Measurements from ENCODE around the gene ARHGAP28. TPM values are rescaled to one million over a fixed set of nuclear protein-coding genes. Genes with fewer than 3 reads are reported as not detected.

Gene ARHGAP28
- polyA plus RNA-seq, 1 experiment = 5.3 TPM

DNA sequence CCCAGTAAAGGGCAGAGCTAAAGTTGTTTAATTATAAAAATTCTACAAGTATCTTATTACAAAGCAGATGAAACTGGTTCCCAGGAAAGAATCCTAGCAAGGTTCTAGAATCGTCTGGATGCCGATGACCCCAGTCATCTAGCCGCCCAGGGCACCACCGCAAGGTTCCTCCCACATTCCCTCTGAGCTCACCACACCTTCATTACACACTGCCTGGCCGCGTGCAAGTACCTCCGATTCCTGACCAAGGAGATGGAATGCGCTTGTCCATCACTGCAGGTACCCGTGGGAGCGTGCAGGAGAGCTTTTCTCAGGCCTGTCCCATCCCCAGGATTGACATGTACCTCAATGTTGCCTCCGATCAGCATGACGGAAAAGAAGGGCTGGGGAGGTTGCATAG is 229.6 kb downstream of the ARHGAP28 start:
- ChIA-PET POLR2A (no interaction called here), CTCF (no interaction called here)
- TF ChIP-seq, protein P1, sequence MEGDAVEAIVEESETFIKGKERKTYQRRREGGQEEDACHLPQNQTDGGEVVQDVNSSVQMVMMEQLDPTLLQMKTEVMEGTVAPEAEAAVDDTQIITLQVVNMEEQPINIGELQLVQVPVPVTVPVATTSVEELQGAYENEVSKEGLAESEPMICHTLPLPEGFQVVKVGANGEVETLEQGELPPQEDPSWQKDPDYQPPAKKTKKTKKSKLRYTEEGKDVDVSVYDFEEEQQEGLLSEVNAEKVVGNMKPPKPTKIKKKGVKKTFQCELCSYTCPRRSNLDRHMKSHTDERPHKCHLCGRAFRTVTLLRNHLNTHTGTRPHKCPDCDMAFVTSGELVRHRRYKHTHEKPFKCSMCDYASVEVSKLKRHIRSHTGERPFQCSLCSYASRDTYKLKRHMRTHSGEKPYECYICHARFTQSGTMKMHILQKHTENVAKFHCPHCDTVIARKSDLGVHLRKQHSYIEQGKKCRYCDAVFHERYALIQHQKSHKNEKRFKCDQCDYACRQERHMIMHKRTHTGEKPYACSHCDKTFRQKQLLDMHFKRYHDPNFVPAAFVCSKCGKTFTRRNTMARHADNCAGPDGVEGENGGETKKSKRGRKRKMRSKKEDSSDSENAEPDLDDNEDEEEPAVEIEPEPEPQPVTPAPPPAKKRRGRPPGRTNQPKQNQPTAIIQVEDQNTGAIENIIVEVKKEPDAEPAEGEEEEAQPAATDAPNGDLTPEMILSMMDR (IDR thresholded peaks at IDR 0.05; ENCODE audit: insufficient read depth, low read depth, low read length) = no peak
- H3K36me3 ChIP-seq (ENCODE audit: control insufficient read depth, insufficient read depth, low read length) = no peaks in the 10 kb centered on the region; the same call in 1 of the 2 replicates
- no peaks in the 10 kb centered on the region for H3K27me3 ChIP-seq (ENCODE audit: control insufficient read depth, insufficient read depth, low read length)
- H3K4me3 ChIP-seq (ENCODE audit: low read depth, low read length) = no peak overlapping the region
- DNase-seq (ENCODE audit: low read depth) = no peak

DNA sequence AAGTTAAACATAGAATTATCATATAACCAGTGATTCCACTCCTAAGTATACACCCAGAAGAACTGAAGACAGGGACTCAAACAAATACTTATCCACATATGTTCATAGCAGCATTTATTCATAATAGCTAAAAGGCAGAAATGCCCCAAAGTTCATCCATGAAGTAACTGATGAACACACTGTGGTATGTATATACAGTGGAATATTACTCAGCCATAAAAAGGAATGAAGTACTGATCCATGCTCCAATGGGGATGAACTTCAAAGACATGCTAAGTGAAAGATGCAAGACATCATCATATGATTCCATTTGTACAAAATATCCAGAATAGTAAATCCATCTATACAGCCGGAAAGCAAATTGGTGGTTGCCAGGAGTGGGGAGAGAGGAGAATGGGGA is 230.6 kb downstream of the ARHGAP28 start:
- ChIA-PET CTCF (interaction anchor here (1.2 kb wide), 1 partner anchor 18 kb away, joined by 3 read pairs; no protein-coding TSS in a partner anchor), POLR2A (no interaction called here)
- DNase-seq (ENCODE audit: low read depth) = no peak
- TF ChIP-seq, protein P1 (IDR thresholded peaks at IDR 0.05; ENCODE audit: insufficient read depth, low read depth, low read length) = no peak
- no peaks in the 10 kb centered on the region; the same call in 1 of the 2 replicates for H3K36me3 ChIP-seq (ENCODE audit: control insufficient read depth, insufficient read depth, low read length)
- no peak overlapping the region for H3K4me3 ChIP-seq (ENCODE audit: low read depth, low read length)
- H3K27me3 ChIP-seq (ENCODE audit: control insufficient read depth, insufficient read depth, low read length) = no peaks in the 10 kb centered on the region

DNA sequence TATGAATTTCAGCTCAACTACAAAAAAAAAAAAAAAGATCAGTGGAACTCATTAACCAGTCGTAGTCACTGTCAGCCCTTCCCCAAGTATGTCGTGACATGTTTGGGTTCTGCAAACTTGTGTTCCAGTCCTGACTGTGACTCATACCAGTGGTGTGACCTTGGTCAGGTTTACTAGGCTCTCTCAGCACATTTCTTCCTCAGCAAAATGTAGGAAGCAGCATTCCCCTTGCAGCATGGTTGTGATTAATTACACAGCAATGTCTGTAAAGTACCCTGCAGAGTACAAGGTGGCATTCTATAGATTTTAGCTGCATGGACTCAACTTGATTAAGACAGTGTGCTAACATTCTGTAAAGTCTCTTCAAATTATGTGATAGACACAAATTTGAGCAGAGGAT is 231.1 kb downstream of the ARHGAP28 start:
- peak; percentile 56 for DNase-seq (ENCODE audit: low read depth)
- ChIA-PET POLR2A (no interaction called here), CTCF (interaction anchor here (1.2 kb wide), 1 partner anchor 17 kb away, joined by 3 read pairs; no protein-coding TSS in a partner anchor)
- Histone ChIP-seq H3K27me3 (ENCODE audit: control insufficient read depth, insufficient read depth, low read length) (no peaks in the 10 kb centered on the region), H3K36me3 (ENCODE audit: control insufficient read depth, insufficient read depth, low read length) (no peaks in the 10 kb centered on the region; the same call in 1 of the 2 replicates), H3K4me3 (ENCODE audit: low read depth, low read length) (no peak overlapping the region)
- TF ChIP-seq, protein P1 (IDR thresholded peaks at IDR 0.05; ENCODE audit: insufficient read depth, low read depth, low read length) = no peak

DNA sequence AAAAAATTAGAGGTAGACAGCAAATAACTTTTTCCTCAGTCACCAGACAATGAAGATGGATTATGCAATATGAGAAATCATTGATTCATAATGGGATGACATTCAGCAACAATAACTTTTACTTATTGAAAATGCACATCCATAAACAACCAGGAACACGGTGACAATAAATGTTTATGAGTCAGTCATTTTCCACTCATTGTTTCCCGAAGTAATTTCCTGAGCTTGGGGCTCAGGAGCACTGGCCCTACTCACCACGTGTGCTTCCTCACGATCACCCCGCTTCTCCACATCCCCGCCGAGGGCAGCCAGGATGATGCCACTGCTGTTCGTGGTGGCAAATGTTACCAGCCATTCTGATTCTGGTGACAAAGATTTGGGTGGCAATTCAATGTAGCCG is 231.8 kb downstream of the ARHGAP28 start:
- H3K36me3 ChIP-seq (ENCODE audit: control insufficient read depth, insufficient read depth, low read length) = no peaks in the 10 kb centered on the region; the same call in 1 of the 2 replicates
- H3K4me3 ChIP-seq (ENCODE audit: low read depth, low read length) = no peak overlapping the region
- H3K27me3 ChIP-seq (ENCODE audit: control insufficient read depth, insufficient read depth, low read length) = no peaks in the 10 kb centered on the region
- ChIA-PET CTCF (no interaction called here), POLR2A (no interaction called here)
- TF ChIP-seq, protein P1 (IDR thresholded peaks at IDR 0.05; ENCODE audit: insufficient read depth, low read depth, low read length) = no peak
- DNase-seq (ENCODE audit: low read depth) = no peak

DNA sequence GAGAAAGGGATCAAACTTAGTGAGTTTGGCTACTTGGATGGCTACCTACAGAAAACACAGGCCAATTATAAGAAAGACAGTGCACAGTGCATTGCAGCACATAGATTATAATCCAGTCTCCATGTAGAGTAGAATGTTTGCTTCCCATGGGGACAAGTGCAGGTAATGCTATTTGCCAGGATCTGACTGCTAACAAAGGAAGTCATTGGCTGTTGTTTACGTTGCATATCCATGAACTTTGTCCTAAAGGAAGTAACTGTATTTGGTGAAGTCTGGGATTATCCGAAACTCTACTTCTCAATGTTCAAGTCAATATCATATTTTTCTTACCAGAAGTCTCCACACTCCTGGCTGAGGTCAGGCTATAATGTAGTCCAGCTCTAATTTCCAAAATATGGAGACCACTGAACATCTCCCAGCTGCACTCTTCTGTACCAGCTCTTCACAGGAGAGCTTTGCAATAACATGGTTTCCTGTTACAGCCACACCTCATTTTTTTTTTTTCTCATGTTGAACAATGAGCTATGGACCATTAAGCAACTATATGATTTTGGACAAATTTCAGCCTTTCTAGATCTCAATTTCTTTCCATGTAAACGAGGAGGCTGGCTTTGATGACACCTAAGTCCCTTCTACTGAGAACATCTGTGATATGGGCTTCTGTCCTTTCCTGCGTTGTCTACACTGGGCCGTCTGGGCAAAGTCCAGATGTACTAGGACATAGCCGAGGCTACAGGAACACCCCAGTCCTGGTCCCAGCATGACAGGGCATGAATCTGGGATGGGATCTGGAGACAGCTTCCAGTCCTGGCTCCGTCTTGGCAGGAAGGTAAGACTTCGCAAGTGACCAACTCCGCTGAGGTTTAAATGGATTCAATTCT is 233.3 kb downstream of the ARHGAP28 start:
- no peak for DNase-seq (ENCODE audit: low read depth)
- H3K4me3 ChIP-seq (ENCODE audit: low read depth, low read length) = no peak overlapping the region
- TF ChIP-seq, protein P1 (IDR thresholded peaks at IDR 0.05; ENCODE audit: insufficient read depth, low read depth, low read length) = no peak
- H3K27me3 ChIP-seq (ENCODE audit: control insufficient read depth, insufficient read depth, low read length) = no peaks in the 10 kb centered on the region
- ChIA-PET POLR2A (no interaction called here), CTCF (interaction anchor here (0.6 to 1.3 kb wide), 3 partner anchors 17 to 406 kb away, joined by 3 to 7 read pairs (median 4); no protein-coding TSS in a partner anchor)
- H3K36me3 ChIP-seq (ENCODE audit: control insufficient read depth, insufficient read depth, low read length) = no peaks in the 10 kb centered on the region; the same call in 1 of the 2 replicates

Measured in BJ (cell line).